ENCODE results near the gene IRF1.

GRCh38 chr5:132466433-132467286, 23.9 kb downstream of the IRF1 start:
- TF ChIP-seq CTCF (IDR thresholded peaks at IDR 0.05), result no peak
- TF ChIP-seq POLR2A (IDR thresholded peaks at IDR 0.05), result no peak
- TF ChIP-seq EP300 (IDR thresholded peaks at IDR 0.05), result no peak
